ENCODE measurements around the gene GCC2.
"Not testable (repeated sequence)": the region's sequence is repeated elsewhere in the genome, so short reads cannot be mapped to it uniquely, and the experiment has no call there.

GCC2 gene

GRCh38 chr2:108477099-108477498 is 28.1 kb downstream of the GCC2 start:
- Histone ChIP-seq H3K9ac (ENCODE audit: insufficient read length) (no peak overlapping the region), H3K27ac (no peak overlapping the region), H3K4me3 (no peak overlapping the region), H3K36me3 (ENCODE audit: insufficient read depth, low read length) (peaks cover 44% of the 10 kb centered on the region), H3K9me3 (ENCODE audit: low read depth, low read length) (no peaks in the 10 kb centered on the region)
- no peak for DNase-seq (ENCODE audit: low read depth, low spot score)
- TF ChIP-seq POLR2AphosphoS5 (IDR thresholded peaks at IDR 0.05; ENCODE audit: borderline replicate concordance, low read depth, low read length) (no peak), FOXP2 (optimal IDR thresholded peaks at IDR 0.05; ENCODE audit: control extremely low read depth, extremely low read length, insufficient read depth) (no peak), EZH2 (IDR thresholded peaks at IDR 0.05) (no peak)

- Histone ChIP-seq H3K9ac (ENCODE audit: insufficient read length) (no peak overlapping the region), H3K27ac (no peak overlapping the region), H3K4me3 (no peak overlapping the region), H3K36me3 (ENCODE audit: insufficient read depth, low read length) (peaks cover 46% of the 10 kb centered on the region), H3K9me3 (ENCODE audit: low read depth, low read length) (0 out of 2 replicates have a peak, but pooled peaks cover 3% of the 10 kb centered on the region)
- no peak for TF ChIP-seq EZH2 (IDR thresholded peaks at IDR 0.05)
- TF ChIP-seq POLR2AphosphoS5 (IDR thresholded peaks at IDR 0.05; ENCODE audit: borderline replicate concordance, low read depth, low read length) = no peak
- no peak for TF ChIP-seq FOXP2 (optimal IDR thresholded peaks at IDR 0.05; ENCODE audit: control extremely low read depth, extremely low read length, insufficient read depth)
- no peak for DNase-seq (ENCODE audit: low read depth, low spot score)
Observed at GRCh38 chr2:108485253-108485652, 36.2 kb downstream of the GCC2 start.

- Histone ChIP-seq H3K27ac (no peak overlapping the region), H3K9ac (ENCODE audit: insufficient read length) (no peak overlapping the region), H3K9me3 (ENCODE audit: low read depth, low read length) (no peaks in the 10 kb centered on the region), H3K4me3 (no peak overlapping the region), H3K36me3 (ENCODE audit: insufficient read depth, low read length) (peaks cover 20% of the 10 kb centered on the region; the same call in 1 of the 2 replicates)
- no peak for TF ChIP-seq EZH2 (IDR thresholded peaks at IDR 0.05)
- no peak for TF ChIP-seq POLR2AphosphoS5 (IDR thresholded peaks at IDR 0.05; ENCODE audit: borderline replicate concordance, low read depth, low read length)
- TF ChIP-seq FOXP2 (optimal IDR thresholded peaks at IDR 0.05; ENCODE audit: control extremely low read depth, extremely low read length, insufficient read depth) = no peak
- no peak for DNase-seq (ENCODE audit: low read depth, low spot score)
Observed at GRCh38 chr2:108490506-108491122, 41.6 kb downstream of the GCC2 start.

GRCh38 chr2:108491848-108492247 is 42.8 kb downstream of the GCC2 start:
- no peak for DNase-seq (ENCODE audit: low read depth, low spot score)
- no peaks in the 10 kb centered on the region for H3K9me3 ChIP-seq (ENCODE audit: low read depth, low read length)
- no peak for TF ChIP-seq EZH2 (IDR thresholded peaks at IDR 0.05)
- TF ChIP-seq FOXP2 (optimal IDR thresholded peaks at IDR 0.05; ENCODE audit: control extremely low read depth, extremely low read length, insufficient read depth) = no peak
- TF ChIP-seq POLR2AphosphoS5 (IDR thresholded peaks at IDR 0.05; ENCODE audit: borderline replicate concordance, low read depth, low read length) = no peak
- no peak overlapping the region for H3K27ac ChIP-seq
- H3K4me3 ChIP-seq = no peak overlapping the region
- peaks cover 14% of the 10 kb centered on the region; the same call in 1 of the 2 replicates for H3K36me3 ChIP-seq (ENCODE audit: insufficient read depth, low read length)
- H3K9ac ChIP-seq (ENCODE audit: insufficient read length) = no peak overlapping the region

GRCh38 chr2:108492364-108492763 is 43.4 kb downstream of the GCC2 start:
- TF ChIP-seq FOXP2 (optimal IDR thresholded peaks at IDR 0.05; ENCODE audit: control extremely low read depth, extremely low read length, insufficient read depth) (no peak), POLR2AphosphoS5 (IDR thresholded peaks at IDR 0.05; ENCODE audit: borderline replicate concordance, low read depth, low read length) (no peak), EZH2 (IDR thresholded peaks at IDR 0.05) (no peak)
- Histone ChIP-seq H3K27ac (no peak overlapping the region), H3K9me3 (ENCODE audit: low read depth, low read length) (no peaks in the 10 kb centered on the region), H3K36me3 (ENCODE audit: insufficient read depth, low read length) (peaks cover 18% of the 10 kb centered on the region; the same call in 1 of the 2 replicates), H3K9ac (ENCODE audit: insufficient read length) (no peak overlapping the region), H3K4me3 (no peak overlapping the region)
- DNase-seq (ENCODE audit: low read depth, low spot score) = no peak

GRCh38 chr2:108496167-108496566 is 47.2 kb downstream of the GCC2 start:
- H3K27ac ChIP-seq; H3K9me3 ChIP-seq (ENCODE audit: low read depth, low read length); H3K4me3 ChIP-seq; DNase-seq (ENCODE audit: low read depth, low spot score); H3K9ac ChIP-seq (ENCODE audit: insufficient read length): not testable (repeated sequence)
- H3K36me3 ChIP-seq (ENCODE audit: insufficient read depth, low read length) = peaks cover 11% of the 10 kb centered on the region; the same call in 1 of the 2 replicates

- H3K36me3 ChIP-seq (ENCODE audit: insufficient read depth, low read length); H3K9me3 ChIP-seq (ENCODE audit: low read depth, low read length); H3K27ac ChIP-seq; H3K4me3 ChIP-seq; H3K9ac ChIP-seq (ENCODE audit: insufficient read length); DNase-seq (ENCODE audit: low read depth, low spot score): not testable (repeated sequence)
Observed at GRCh38 chr2:108507620-108508019, 58.6 kb downstream of the GCC2 start.

- not testable (repeated sequence) for H3K9me3 ChIP-seq (ENCODE audit: low read depth, low read length); H3K36me3 ChIP-seq (ENCODE audit: insufficient read depth, low read length); H3K4me3 ChIP-seq; DNase-seq (ENCODE audit: low read depth, low spot score); H3K9ac ChIP-seq (ENCODE audit: insufficient read length); H3K27ac ChIP-seq
Observed at GRCh38 chr2:108512431-108512830, 63.4 kb downstream of the GCC2 start.

- not testable (repeated sequence) for DNase-seq (ENCODE audit: low read depth, low spot score); H3K4me3 ChIP-seq; H3K9me3 ChIP-seq (ENCODE audit: low read depth, low read length); H3K27ac ChIP-seq; H3K9ac ChIP-seq (ENCODE audit: insufficient read length); H3K36me3 ChIP-seq (ENCODE audit: insufficient read depth, low read length)
Observed at GRCh38 chr2:108514478-108514877, 65.5 kb downstream of the GCC2 start.

- H3K27ac ChIP-seq; DNase-seq (ENCODE audit: low read depth, low spot score); H3K9ac ChIP-seq (ENCODE audit: insufficient read length); H3K4me3 ChIP-seq; H3K36me3 ChIP-seq (ENCODE audit: insufficient read depth, low read length); H3K9me3 ChIP-seq (ENCODE audit: low read depth, low read length): not testable (repeated sequence)
Observed at GRCh38 chr2:108524688-108525087, 75.7 kb downstream of the GCC2 start.

GRCh38 chr2:108525258-108525657 is 76.3 kb downstream of the GCC2 start:
- not testable (repeated sequence) for H3K36me3 ChIP-seq (ENCODE audit: insufficient read depth, low read length); DNase-seq (ENCODE audit: low read depth, low spot score); H3K27ac ChIP-seq; H3K4me3 ChIP-seq; H3K9ac ChIP-seq (ENCODE audit: insufficient read length); H3K9me3 ChIP-seq (ENCODE audit: low read depth, low read length)

Data from SK-N-MC (cell line).